NCI-H2196 treated with DMSO at 0.1 percent for 48 hours (cell line): ENCODE measurements around the gene HSPA2.

ENCODE experiments used
- DNase-seq: peaks from one replicate; lab custom pipeline; 2025; ENCODE audit not compliant: unreplicated experiment; lab: John Stamatoyannopoulos, UW

The HSPA2 gene

GRCh38 chr14:64540208-64541202 is at the start of gene HSPA2:
HSPA2 (plus strand) TSS chr14:64540741; CDS start chr14:64540850, 109 bp downstream.
- peak; percentile 94 for DNase-seq

GRCh38 chr14:64491637-64492036 is 48.9 kb upstream of the HSPA2 start:
- DNase-seq = no peak

- no peak for DNase-seq
Observed at GRCh38 chr14:64493455-64493854, 47.1 kb upstream of the HSPA2 start.

GRCh38 chr14:64495252-64495651 is 45.3 kb upstream of the HSPA2 start:
- DNase-seq = no peak

DNA sequence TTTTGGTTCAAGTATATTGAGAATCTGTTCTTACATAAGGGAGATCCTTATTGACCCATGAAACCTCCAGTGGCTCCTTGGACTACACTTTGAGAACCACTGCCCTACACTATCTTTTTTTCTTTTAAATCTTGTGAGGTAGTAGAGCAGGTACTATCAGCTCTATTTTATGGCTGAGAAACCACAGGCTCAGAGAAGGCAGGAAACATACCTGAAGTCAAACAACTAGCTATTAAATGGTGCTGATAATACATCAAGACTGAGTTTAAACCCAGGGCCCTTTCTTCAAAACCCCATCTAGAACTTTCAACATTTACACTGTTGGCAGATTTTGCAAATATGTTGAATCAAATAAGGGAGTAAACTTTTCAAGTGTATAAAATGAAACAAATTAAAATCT is 43.8 kb upstream of the HSPA2 start:
- DNase-seq = no peak

DNA sequence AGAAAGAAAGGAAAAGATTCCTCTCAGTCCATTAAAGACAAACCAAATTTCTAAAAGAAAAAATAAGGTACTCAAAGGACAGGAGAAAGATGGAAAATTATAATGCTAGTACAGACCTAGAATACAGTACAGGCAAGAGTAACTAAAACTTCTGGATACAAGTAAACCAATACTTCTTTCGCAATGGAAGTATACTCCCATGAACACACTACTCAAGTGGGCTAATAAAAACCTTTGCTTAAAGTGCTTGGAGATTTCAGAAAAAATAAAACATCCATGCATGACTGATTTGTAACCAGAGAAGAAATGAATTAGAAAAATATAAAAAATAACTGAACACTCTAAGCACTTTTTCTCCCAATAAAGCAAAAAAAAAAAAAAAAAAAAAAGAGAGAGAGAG is 40.5 kb upstream of the HSPA2 start:
- no peak for DNase-seq

GRCh38 chr14:64501411-64502171 is 39.0 kb upstream of the HSPA2 start:
- peak; percentile 44 for DNase-seq

- DNase-seq = no peak
Observed at GRCh38 chr14:64502456-64502855, 38.1 kb upstream of the HSPA2 start.

DNA sequence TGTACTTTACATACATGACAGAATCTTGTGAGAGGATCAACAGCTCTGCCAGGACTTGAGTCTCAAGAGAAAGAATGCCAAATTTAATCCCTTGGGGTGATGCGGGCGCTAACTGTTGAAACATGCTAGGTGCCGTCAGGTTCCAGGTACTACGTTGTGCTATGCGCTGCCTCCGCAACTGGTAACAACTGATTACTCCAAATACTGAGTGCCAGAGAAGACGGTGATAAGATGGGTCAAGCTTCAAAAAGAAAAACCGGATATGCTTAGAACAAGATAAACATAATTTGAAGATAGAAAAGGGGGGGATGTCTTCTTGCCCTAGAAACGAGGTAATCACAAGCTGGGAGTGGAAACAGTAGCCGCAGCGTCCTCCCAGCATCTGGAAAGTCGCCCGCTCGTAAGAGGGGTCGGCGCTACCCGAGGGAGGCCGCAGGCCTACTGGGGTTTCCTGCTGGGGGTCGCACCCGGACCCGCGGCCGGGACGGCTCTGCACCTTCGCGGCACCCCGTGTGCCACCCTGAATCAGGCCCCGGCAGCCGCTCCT is 37.6 kb upstream of the HSPA2 start:
- DNase-seq = no peak

DNA sequence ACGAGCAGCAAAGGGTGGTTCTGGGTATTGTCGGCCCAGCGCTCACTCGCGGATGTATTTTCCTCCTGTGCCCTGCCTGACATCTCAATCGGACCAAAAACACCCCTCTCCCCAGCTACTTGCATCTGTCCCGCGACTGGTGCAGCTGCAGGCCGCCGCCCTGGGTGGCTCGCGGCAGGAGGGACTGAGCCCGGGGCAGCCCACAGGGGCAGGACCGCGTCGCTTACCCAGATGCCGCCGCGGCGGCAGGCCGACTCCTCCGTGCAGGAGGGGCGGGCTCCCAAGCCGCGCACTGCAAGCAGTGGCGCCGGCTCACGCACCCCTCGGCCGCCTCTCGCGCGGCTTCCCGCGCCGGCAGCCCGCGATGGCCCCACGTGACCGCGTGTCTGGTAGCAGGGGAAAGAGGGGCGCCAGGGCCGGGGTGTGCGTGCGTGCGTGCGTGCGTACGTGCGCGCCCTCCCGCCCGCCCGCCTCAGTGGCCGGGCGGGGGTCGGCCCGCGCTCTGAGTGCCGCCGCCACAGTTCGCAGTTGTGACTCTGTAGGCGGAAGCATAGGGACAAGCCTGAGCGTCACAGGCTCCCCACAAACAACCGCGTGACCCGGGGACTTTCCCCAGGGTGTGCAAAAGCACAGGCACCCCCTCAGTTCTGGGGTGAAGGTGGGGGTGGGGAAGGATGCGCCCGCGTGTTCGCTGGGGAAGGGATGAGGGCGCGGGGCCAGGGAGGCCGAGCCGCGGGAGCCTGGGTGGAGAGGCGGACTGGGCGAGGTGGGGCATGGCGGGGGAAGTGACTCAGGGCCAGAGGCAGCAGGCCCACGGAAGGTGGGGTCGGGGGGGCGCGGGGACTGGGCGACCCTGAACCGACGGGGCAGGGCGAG is 36.9 kb upstream of the HSPA2 start, which contains the start of gene ZBTB25:
TSS of gene ZBTB25 (minus strand) at position 405 of the 876 bp plus-strand sequence. CDS start 13,305 bp downstream, outside the sequence.
- DNase-seq = peak; percentile 90

GRCh38 chr14:64504310-64504896 is 36.1 kb upstream of the HSPA2 start, which contains the start of gene ZBTB1:
ZBTB1 (plus strand) TSS chr14:64504770; CDS start chr14:64521505, 16,735 bp downstream.
- peak; percentile 65 for DNase-seq

DNA sequence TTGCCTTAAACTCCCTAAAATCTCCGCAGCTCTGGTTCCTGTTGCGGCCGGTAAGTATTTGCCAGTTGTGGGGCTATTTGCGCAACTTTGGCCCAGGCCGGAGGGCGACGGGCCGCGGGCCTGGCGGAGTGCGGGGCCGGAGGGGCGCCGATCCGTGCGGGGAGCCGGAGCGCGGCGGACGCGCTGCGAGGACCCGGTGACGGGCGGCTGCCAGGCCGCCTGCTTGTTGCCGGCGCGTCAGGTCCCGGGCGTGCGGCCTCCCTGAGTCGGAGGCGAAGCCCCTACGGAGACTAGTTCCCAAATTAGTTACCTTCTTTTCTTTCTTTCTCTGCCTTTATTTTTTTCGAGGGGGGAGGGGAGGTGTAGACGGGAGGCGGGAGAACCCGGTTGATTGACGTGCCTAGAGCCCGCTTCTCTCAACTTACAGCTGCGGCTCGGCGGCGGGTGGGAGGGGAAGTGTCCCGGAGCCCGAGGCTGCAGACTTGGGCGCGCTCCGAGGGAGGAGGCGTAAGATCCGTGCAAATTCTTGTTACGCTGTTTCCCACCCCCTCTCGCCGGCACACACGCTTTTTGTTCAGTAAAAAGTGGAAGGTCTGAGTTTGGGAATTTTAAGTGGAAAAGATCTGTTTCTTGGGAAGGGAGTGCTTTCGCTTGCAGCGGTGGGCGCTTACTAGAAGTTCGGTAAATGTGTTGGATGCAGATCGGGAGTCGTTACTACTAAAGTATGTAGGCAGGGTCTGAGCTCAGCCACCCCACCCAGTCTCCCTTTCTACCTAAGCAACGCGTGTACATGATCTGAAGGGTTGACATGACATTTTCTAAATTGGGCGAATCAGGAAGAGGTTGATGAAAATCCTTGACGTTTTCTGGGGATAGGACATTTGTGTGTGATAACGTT is 35.4 kb upstream of the HSPA2 start:
- DNase-seq = peak; percentile 68

DNA sequence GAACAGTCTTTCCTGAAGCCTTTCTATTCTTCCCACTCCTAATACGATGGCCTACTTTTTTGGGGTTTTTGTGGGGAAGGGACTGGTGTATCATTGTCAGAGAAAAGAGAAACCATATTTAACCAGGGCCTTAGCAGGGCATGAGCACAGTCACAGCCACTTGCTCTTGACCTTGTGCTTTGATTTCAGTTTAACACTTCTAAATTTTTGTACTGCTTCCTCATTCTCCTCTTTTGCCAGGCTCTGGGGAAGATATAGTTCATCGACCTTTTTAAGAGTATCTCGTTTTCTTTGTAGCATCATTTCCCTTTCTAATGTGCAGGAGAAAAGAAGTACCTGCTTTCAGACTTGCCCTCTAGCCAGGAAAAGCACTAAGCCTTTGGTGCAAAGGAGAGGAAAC is 33.8 kb upstream of the HSPA2 start:
- DNase-seq = no peak

DNA sequence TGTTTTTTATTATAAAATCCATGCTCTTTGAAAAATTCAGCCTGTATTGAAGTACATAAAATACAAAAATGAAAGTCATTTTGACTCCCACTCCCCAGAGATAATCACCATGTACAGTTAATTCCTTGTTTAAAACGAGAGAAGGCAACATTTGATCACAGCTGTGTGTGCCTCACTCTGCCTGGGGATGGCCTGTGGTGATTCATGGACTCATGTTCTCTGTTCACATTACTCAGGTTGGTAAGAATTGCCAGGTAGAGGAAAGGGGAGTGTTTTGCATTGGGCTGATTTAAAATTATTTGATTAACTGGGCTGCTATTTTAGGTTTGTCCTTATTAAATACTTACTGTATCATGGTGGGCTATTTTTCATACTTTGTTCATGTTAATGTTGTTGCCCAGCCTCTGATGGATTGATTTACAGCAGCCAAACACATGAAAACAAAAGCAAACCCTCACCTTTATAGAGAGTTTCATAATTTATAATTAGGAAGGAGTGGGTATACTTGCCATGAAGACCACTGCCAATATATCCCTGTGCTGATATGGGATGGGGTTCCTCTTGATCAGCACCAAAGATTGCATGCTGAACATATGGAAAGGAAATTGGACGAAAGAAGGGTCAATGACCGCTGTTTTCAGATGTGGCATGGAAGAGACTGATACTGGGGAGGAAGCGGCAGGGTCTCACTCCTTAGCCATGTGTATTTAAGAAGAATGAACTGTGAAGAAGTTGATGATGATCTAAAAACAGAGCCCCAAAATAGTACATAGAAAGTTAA is 33.0 kb upstream of the HSPA2 start:
- no peak for DNase-seq

DNA sequence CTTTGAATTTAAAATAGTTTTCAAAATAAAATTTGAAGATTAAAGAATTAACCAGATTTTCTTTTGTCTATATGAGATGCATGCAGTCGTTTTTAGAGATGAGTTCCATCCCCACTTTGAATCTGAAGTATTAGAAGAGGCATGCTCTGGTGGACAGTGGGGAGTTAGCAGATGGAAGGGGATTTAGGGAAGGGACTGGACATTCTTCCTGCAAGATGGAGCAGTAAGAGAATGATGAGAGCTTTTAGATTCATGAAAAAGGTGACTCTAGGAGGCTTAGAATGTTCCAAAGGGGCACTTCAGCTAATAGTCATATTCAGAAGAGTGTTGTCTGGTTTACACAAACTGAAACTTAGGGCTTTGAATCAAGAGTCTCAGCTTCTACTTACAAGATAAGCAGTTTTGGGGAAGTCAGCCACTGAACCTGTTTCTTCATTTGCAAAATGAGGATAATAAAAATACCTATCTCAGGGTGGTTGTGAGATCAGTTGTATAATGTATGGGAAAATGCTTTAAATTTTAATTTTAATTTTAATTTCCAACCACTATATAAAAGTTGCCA is 32.2 kb upstream of the HSPA2 start:
- DNase-seq = no peak

- DNase-seq = no peak
Observed at GRCh38 chr14:64509036-64509435, 31.5 kb upstream of the HSPA2 start.

GRCh38 chr14:64510825-64511671 is 29.5 kb upstream of the HSPA2 start:
- peak; percentile 40 for DNase-seq
